HepG2 (cell line): ENCODE data around the gene RCBTB2. TPM values are rescaled to one million over a fixed set of nuclear protein-coding genes. Genes with fewer than 3 reads are reported as not detected.

ENCODE experiments used
- ATAC-seq: fragments of 200-7000 bp; cut with Tn5 transposase; 3 replicates; pipeline ENCODE4 v1.9.1; 2020; ENCODE audit warnings: mild to moderate bottlenecking, moderate library complexity
- BruUV-seq: library from RNA; stranded (reverse); fragments of 400-500 nt; replicated peaks from 2 replicates; lab custom pipeline; 2021; lab: Mats Ljungman, UMichigan
- CTCF ChIA-PET: fragments of 300-600 bp; formaldehyde crosslinking; extraction: SDS; loops from one replicate; lab custom pipeline; 2021; ENCODE audit warnings: low total read pairs, inconsistent platforms, low intra/inter-chr PET ratio; lab: Yijun Ruan, JAX
- POLR2A ChIA-PET: fragments of 350-600 bp; sonication (Branson Sonifier 250); formaldehyde crosslinking; loops from one replicate; lab custom pipeline; 2020; ENCODE audit warnings: antibody characterized with exemption, inconsistent platforms; lab: Yijun Ruan, JAX
- DNase-seq: peaks from one replicate; pipeline ENCODE4 v3.0.0-alpha.2; 2015; ENCODE audit warnings: low spot score
- FAIRE-seq: peaks from 3 replicates; lab custom pipeline; 2011; peaks lifted over from hg19 to GRCh38; lab: Jason Lieb, UNC
- H2AFZ ChIP-seq: one replicate; pipeline ENCODE4 v1.6.1; 2011; ENCODE audit warnings: low read length, inconsistent platforms
- H3K27ac ChIP-seq: fragments of 300-600 bp; 3 replicates; pipeline ENCODE4 v1.8.0; 2011; ENCODE audit warnings: mixed run types, mild to moderate bottlenecking, mixed read lengths, low read length, inconsistent platforms; ENCODE audit not compliant: insufficient read depth; ENCODE audit errors: extremely low read length
- H3K27me3 ChIP-seq, 2 experiments: fragments of 200-600 bp in 1 of 2; 2 replicates in 1 of 2; 3 replicates in 1 of 2; pipeline versions ENCODE4 v1.6.0 to v1.8.0; 2011; ENCODE audit warnings: low read length in 2 of 2, mild to moderate bottlenecking in 2 of 2, moderate library complexity in 2 of 2, inconsistent platforms in 1 of 2; ENCODE audit not compliant: insufficient read depth in 2 of 2, control insufficient read depth in 1 of 2
- H3K36me3 ChIP-seq, 2 experiments: fragments of 200-600 bp in 1 of 2; replicated peaks in 1 of 2; 2 replicates in 1 of 2; 3 replicates in 1 of 2; pipeline versions ENCODE4 v1.5.1 to v1.8.0; 2011; ENCODE audit warnings: low read length in 2 of 2, inconsistent platforms in 1 of 2; ENCODE audit not compliant: insufficient read depth in 2 of 2, control insufficient read depth in 1 of 2
- H3K4me1 ChIP-seq: 2 replicates; pipeline ENCODE4 v1.5.1; 2012; ENCODE audit warnings: low read length, inconsistent platforms; ENCODE audit not compliant: insufficient read depth
- H3K4me2 ChIP-seq: 2 replicates; pipeline ENCODE4 v1.6.0; 2011; ENCODE audit warnings: low read depth, low read length, inconsistent platforms
- H3K4me3 ChIP-seq, 3 experiments: fragments of 200-600 bp in 1 of 3; sonication (generic), shearing (Covaris generic) in 1 of 3; replicated peaks in 1 of 3; 2 replicates each; pipeline ENCODE4 v1.5.1; 2011 to 2016; ENCODE audit warnings: low read length in 3 of 3, inconsistent platforms in 2 of 3, low read depth in 2 of 3, mild to moderate bottlenecking in 2 of 3, control low read depth in 1 of 3, mixed read lengths in 1 of 3; ENCODE audit not compliant: insufficient read depth in 1 of 3
- H3K79me2 ChIP-seq: one replicate; pipeline ENCODE4 v1.6.1; 2011; ENCODE audit warnings: low read length, inconsistent platforms; ENCODE audit not compliant: insufficient read depth
- H3K9ac ChIP-seq: 2 replicates; pipeline ENCODE4 v1.6.0; 2011; ENCODE audit warnings: mild to moderate bottlenecking, low read depth, low read length, inconsistent platforms; ENCODE audit not compliant: insufficient read depth
- H3K9me3 ChIP-seq: 2 replicates; pipeline ENCODE4 v1.5.1; 2012; ENCODE audit warnings: mild to moderate bottlenecking, low read length
- H4K20me1 ChIP-seq: 2 replicates; pipeline ENCODE4 v1.6.0; 2011; ENCODE audit warnings: inconsistent platforms, mild to moderate bottlenecking, low read length, moderate library complexity; ENCODE audit not compliant: insufficient read depth
- CSRNP2 ChIP-seq: sonication (generic); formaldehyde crosslinking; conservative IDR thresholded peaks from 2 replicates; pipeline ENCODE4 v1.8.0; 2022; ENCODE audit warnings: low read depth, missing genetic modification reagents
- ELF3 ChIP-seq: IDR thresholded peaks from 2 replicates; pipeline ENCODE4 v1.6.1; 2016; ENCODE audit warnings: missing genetic modification reagents, missing compliant biosample characterization
- ETV6 ChIP-seq: sonication (generic); formaldehyde crosslinking; conservative IDR thresholded peaks from 2 replicates; pipeline ENCODE4 v1.4.0; 2020; ENCODE audit warnings: missing genetic modification reagents
- GPN1 ChIP-seq: sonication (generic); formaldehyde crosslinking; IDR thresholded peaks from 2 replicates; pipeline ENCODE4 v1.5.1; 2020; ENCODE audit warnings: missing genetic modification reagents, borderline replicate concordance
- HNRNPH1 ChIP-seq: fragments of 200-400 bp; formaldehyde crosslinking; optimal IDR thresholded peaks from 2 replicates; pipeline ENCODE3; 2017; ENCODE audit warnings: mild to moderate bottlenecking, low read depth, low read length
- NFYB ChIP-seq: sonication (generic); formaldehyde crosslinking; IDR thresholded peaks from 2 replicates; pipeline ENCODE4 v1.4.0; 2020; ENCODE audit warnings: missing genetic modification reagents
- RORA ChIP-seq: sonication (generic); formaldehyde crosslinking; IDR thresholded peaks from 2 replicates; pipeline ENCODE4 v1.5.0; 2020; ENCODE audit warnings: mild to moderate bottlenecking, missing genetic modification reagents, moderate library complexity
- SAFB2 ChIP-seq: sonication (generic); formaldehyde crosslinking; IDR thresholded peaks from 2 replicates; pipeline ENCODE4 v1.5.1; 2020; ENCODE audit warnings: missing genetic modification reagents, low read depth, mild to moderate bottlenecking, borderline replicate concordance
- THAP9 ChIP-seq: sonication (generic); formaldehyde crosslinking; IDR thresholded peaks from 2 replicates; pipeline ENCODE4; 2020; ENCODE audit warnings: missing genetic modification reagents, mild to moderate bottlenecking, borderline replicate concordance
- ZBTB33 ChIP-seq: sonication (generic); formaldehyde crosslinking; IDR thresholded peaks from 2 replicates; pipeline ENCODE4 v1.4.0; 2020; ENCODE audit warnings: missing genetic modification reagents
- ZHX1 ChIP-seq: sonication (generic); formaldehyde crosslinking; IDR thresholded peaks from 2 replicates; pipeline ENCODE4 v1.8.1; 2022; ENCODE audit warnings: low read depth, mild to moderate bottlenecking, missing genetic modification reagents
- ZNF20 ChIP-seq: sonication (generic); formaldehyde crosslinking; IDR thresholded peaks from 2 replicates; pipeline ENCODE4 v1.4.0; 2020; ENCODE audit warnings: mild to moderate bottlenecking, moderate library complexity, missing genetic modification reagents
- ZNF44 ChIP-seq: sonication (generic); formaldehyde crosslinking; IDR thresholded peaks from 2 replicates; pipeline ENCODE4 v1.5.1; 2020; ENCODE audit warnings: mild to moderate bottlenecking, missing genetic modification reagents
- ZNF562 ChIP-seq: sonication (generic); formaldehyde crosslinking; IDR thresholded peaks from 2 replicates; pipeline ENCODE4 v1.8.0; 2022; ENCODE audit warnings: missing genetic modification reagents, borderline replicate concordance
- ZSCAN31 ChIP-seq: sonication (generic); formaldehyde crosslinking; IDR thresholded peaks from 2 replicates; pipeline ENCODE4 v1.5.0; 2020; ENCODE audit warnings: low read depth, mild to moderate bottlenecking, missing genetic modification reagents
- WGBS: methylation state at CpG from one replicate; pipeline ENCODE4 v1.1.6; 2017; ENCODE audit warnings: low lambda C conversion rate; 5-methylcytosine and 5-hydroxymethylcytosine counted together
- in situ Hi-C: cut with HindIII; loops from 2 replicates; pipeline ENCODE4 v1.10.0; 2017; ENCODE audit warnings: low pct_unique_long_range_greater_than_20kb; ENCODE audit not compliant: extremely low pct_ligation_motif_present
- intact Hi-C: fragments of 100-400 bp; cut with micrococcal nuclease; formaldehyde crosslinking; loops from one replicate; pipeline ENCODE4 v1.10.0; 2022; ENCODE audit not compliant: unreplicated experiment
- polyA plus RNA-seq, 8 experiments: library from polyadenylated mRNA; depleted of rRNA in 3 of 8; stranded (reverse) in 7 of 8; unstranded in 1 of 8; fragments of >200 nt; fragmentation: Illumina TruSeq in 4 of 8; extraction: Trizol in 4 of 8; gene quantifications; 2 replicates each; pipeline versions ENCODE4 v1.2.1 to v1.2.3, GENCODE V29; 2011 to 2016; ENCODE audit warnings: low read depth in 4 of 8, missing spikeins in 1 of 8, mixed read lengths in 1 of 8; ENCODE audit not compliant: insufficient read depth in 1 of 8
- total RNA-seq, 5 experiments: library from RNA; depleted of rRNA; stranded (reverse); fragments of >200 nt; fragmentation: Illumina TruSeq; extraction: Trizol; gene quantifications; 2 replicates each; pipeline ENCODE4 v1.2.3, GENCODE V29; 2016; ENCODE audit warnings: low read depth in 1 of 5

The RCBTB2 gene
- total and polyA plus RNA-seq, 2 of the 13 experiments (the other 11 are each of a cell fraction or from before 2014, with no cell fraction given) = 1.9 to 2.7 TPM

- in situ Hi-C loops (no loop called here), intact Hi-C loops (no loop called here)
- FAIRE-seq (no peak), DNase-seq (no peak), ATAC-seq (no peak)
- Histone ChIP-seq H3K36me3 (no peaks in the 10 kb centered on the region), H3K4me3 (no peak overlapping the region), H3K4me1 (peaks cover 14% of the 10 kb centered on the region), H4K20me1 (no peaks in the 10 kb centered on the region), H3K27ac (no peak overlapping the region), H2AFZ (no peak overlapping the region), H3K9ac (no peak overlapping the region), H3K79me2 (no peaks in the 10 kb centered on the region), H3K4me2 (no peak overlapping the region), H3K9me3 (no peaks in the 10 kb centered on the region), H3K27me3 (no peaks in the 10 kb centered on the region; a peak in 1 of 5 replicates)
- no TSS peak for BruUV-seq
- WGBS = 58% methylated on average over 5 of the region's 5 CpGs
- ChIA-PET CTCF (no interaction called here), POLR2A (no interaction called here)
- no peak for TF ChIP-seq ZHX1 (CRISPR knock-in tag)
- TF ChIP-seq HNRNPH1 = no peak
- TF ChIP-seq ELF3 (CRISPR knock-in tag) = no peak
- TF ChIP-seq NFYB (CRISPR knock-in tag) = no peak
- no peak for TF ChIP-seq CSRNP2
- TF ChIP-seq ZSCAN31 (CRISPR knock-in tag) = no peak
- no peak for TF ChIP-seq SAFB2 (CRISPR knock-in tag)
- no peak for TF ChIP-seq ETV6 (CRISPR knock-in tag)
- TF ChIP-seq ZBTB33 (CRISPR knock-in tag) = no peak
- no peak for TF ChIP-seq GPN1 (CRISPR knock-in tag)
- no peak for TF ChIP-seq RORA (CRISPR knock-in tag)
- TF ChIP-seq ZNF44 = no peak
- TF ChIP-seq ZNF562 = no peak
- TF ChIP-seq THAP9 (CRISPR knock-in tag) = no peak
- no peak for TF ChIP-seq ZNF20 (CRISPR knock-in tag)
These were observed 26.9 kb upstream of the RCBTB2 start for GRCh38 chr13:48559638-48560320.
